GM10847 (cell line): ENCODE results near the gene UNC5C.

Source experiments
- POLR2A ChIP-seq: IDR thresholded peaks from 2 replicates; pipeline ENCODE4 v1.6.1; 2011; ENCODE audit not compliant: insufficient read length; ENCODE audit errors: extremely low read depth

UNC5C gene

GRCh38 chr4:95232358-95233156 is 316.2 kb downstream of the UNC5C start:
- no peak for TF ChIP-seq POLR2A

GRCh38 chr4:95231681-95232080 is 317.1 kb downstream of the UNC5C start:
- no peak for TF ChIP-seq POLR2A

GRCh38 chr4:95225849-95226248 is 322.9 kb downstream of the UNC5C start:
- TF ChIP-seq POLR2A: no peak

- no peak for TF ChIP-seq POLR2A
These were observed 324.4 kb downstream of the UNC5C start for GRCh38 chr4:95224402-95224801.

GRCh38 chr4:95220205-95221175 is 328.3 kb downstream of the UNC5C start:
- no peak for TF ChIP-seq POLR2A

GRCh38 chr4:95219109-95219508 is 329.7 kb downstream of the UNC5C start:
- no peak for TF ChIP-seq POLR2A

GRCh38 chr4:95217197-95217596 is 331.6 kb downstream of the UNC5C start:
- no peak for TF ChIP-seq POLR2A

- no peak for TF ChIP-seq POLR2A
These were observed 332.1 kb downstream of the UNC5C start for GRCh38 chr4:95216636-95217035.

- no peak for TF ChIP-seq POLR2A
These were observed 332.7 kb downstream of the UNC5C start for GRCh38 chr4:95215991-95216605.

GRCh38 chr4:95215043-95215442 is 333.7 kb downstream of the UNC5C start:
- TF ChIP-seq POLR2A: no peak

- TF ChIP-seq POLR2A: no peak
These were observed 334.4 kb downstream of the UNC5C start for GRCh38 chr4:95214408-95214807.

- no peak for TF ChIP-seq POLR2A
These were observed 335.4 kb downstream of the UNC5C start for GRCh38 chr4:95213366-95213765.

GRCh38 chr4:95212692-95213091 is 336.1 kb downstream of the UNC5C start:
- no peak for TF ChIP-seq POLR2A

- TF ChIP-seq POLR2A: no peak
These were observed 338.8 kb downstream of the UNC5C start for GRCh38 chr4:95209927-95210326.

- no peak for TF ChIP-seq POLR2A
These were observed 343.9 kb downstream of the UNC5C start for GRCh38 chr4:95204873-95205272.
